Vagina (tissue), 2 donors: ENCODE measurements around the gene ZGRF1. TPM values are rescaled to one million over a fixed set of nuclear protein-coding genes. Genes with fewer than 3 reads are reported as not detected.

ENCODE experiments used
- DNase-seq, 2 donors: peaks; one replicate each; pipeline ENCODE4 v3.0.0-alpha.2; 2017; ENCODE audit errors: extremely low spot score in 2 of 2
- H3K27ac ChIP-seq: fragments of 200-600 bp; sonication (generic); one replicate; pipeline ENCODE4 v1.5.1; 2019
- H3K27me3 ChIP-seq: fragments of 200-600 bp; sonication (generic); one replicate; pipeline ENCODE4 v1.5.1; 2019
- H3K36me3 ChIP-seq, 2 donors: fragments of 200-600 bp; sonication (generic); one replicate each; pipeline ENCODE4 v1.5.1; 2017 to 2019
- H3K4me1 ChIP-seq: fragments of 200-600 bp; sonication (generic); one replicate; pipeline ENCODE4 v1.5.1; 2019
- H3K4me3 ChIP-seq, 2 donors: fragments of 200-600 bp; sonication (generic); 1 replicate in 1 of 2; 2 replicates in 1 of 2; pipeline ENCODE4 v1.5.1; 2016 to 2019
- H3K9me3 ChIP-seq: fragments of 200-600 bp; sonication (generic); one replicate; pipeline ENCODE4 v1.5.1; 2019
- CTCF ChIP-seq, 3 experiments: fragments of 450-650 bp in 2 of 3; fragments of 200-600 bp in 1 of 3; sonication (generic) in 1 of 3; IDR thresholded peaks; one replicate each; pipeline ENCODE4 v1.5.1; 2017 to 2019; ENCODE audit warnings: antibody characterized with exemption in 3 of 3, mild to moderate bottlenecking in 2 of 3, moderate library complexity in 2 of 3
- POLR2A ChIP-seq, 2 donors: fragments of 450-650 bp; IDR thresholded peaks; one replicate each; pipeline ENCODE4 v1.6.1; 2017; ENCODE audit warnings: antibody characterized with exemption in 2 of 2, mild to moderate bottlenecking in 2 of 2, moderate library complexity in 2 of 2
- POLR2AphosphoS5 ChIP-seq, 2 donors: sonication (generic); formaldehyde crosslinking; IDR thresholded peaks; one replicate each; pipeline ENCODE4 v1.9.0; 2017; ENCODE audit warnings: antibody characterized with exemption in 2 of 2, mild to moderate bottlenecking in 2 of 2, low read depth in 1 of 2; ENCODE audit not compliant: insufficient read depth in 1 of 2
- intact Hi-C: fragments of 100-400 bp; cut with DNase I; formaldehyde crosslinking; loops from one replicate; pipeline ENCODE4 v1.15.1; 2023
- total RNA-seq: library from RNA; depleted of rRNA; stranded (reverse); fragments of >200 nt; gene quantifications from one replicate; pipeline ENCODE4 v1.2.3, GENCODE V29; 2016

ZGRF1 gene
- total RNA-seq, 1 donor from 2014 or later, result 5.6 TPM

DNA sequence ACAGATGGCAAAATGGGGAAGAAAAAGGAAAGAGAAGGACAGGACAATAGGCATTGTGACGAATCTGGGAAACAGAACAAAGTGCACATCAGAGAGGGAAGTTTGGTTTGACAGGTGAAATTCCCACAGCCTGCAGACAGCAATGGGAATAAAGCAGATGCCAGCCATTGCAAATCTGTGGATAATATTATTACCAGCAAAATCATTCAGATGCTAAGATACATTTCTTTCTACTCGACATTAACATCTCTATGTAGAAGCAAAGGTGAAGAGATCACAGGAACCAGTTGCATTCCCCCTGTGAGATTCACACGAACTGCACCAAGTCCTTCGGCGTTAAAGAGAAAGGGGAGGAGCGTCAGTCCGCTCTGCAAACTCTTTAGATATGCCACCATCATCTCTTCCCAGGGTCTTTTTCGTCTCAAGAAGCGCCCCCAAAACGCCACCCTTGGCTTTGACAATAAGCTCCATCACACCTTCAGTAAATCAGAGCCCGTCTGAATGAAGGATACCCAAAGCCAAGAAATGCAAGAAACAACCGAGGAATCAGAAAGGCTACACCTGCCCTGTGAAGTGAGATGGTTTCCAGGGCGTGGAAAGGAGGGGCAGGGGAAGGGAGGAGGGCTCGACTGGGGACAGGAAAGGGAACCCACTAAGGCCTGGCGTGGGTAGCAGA is 122.6 kb downstream of the ZGRF1 start:
- intact Hi-C loops, result no loop called here
- no peaks in the 10 kb centered on the region for H3K36me3 ChIP-seq
- peaks cover 51% of the 10 kb centered on the region for H3K4me1 ChIP-seq
- TF ChIP-seq POLR2AphosphoS5 (IDR thresholded peaks at IDR 0.05; ENCODE audit: insufficient read depth in 1 of 2, low read depth in 1 of 2) (no peak), POLR2A (IDR thresholded peaks at IDR 0.05) (no peak), CTCF (IDR thresholded peaks at IDR 0.05) (no peak)
- DNase-seq, result no peak
- no peak overlapping the region for H3K27ac ChIP-seq
- no peaks in the 10 kb centered on the region for H3K9me3 ChIP-seq
- H3K4me3 ChIP-seq, result peak overlapping the region in 1 of 2 donors; percentile 56
- H3K27me3 ChIP-seq, result peaks cover 27% of the 10 kb centered on the region

DNA sequence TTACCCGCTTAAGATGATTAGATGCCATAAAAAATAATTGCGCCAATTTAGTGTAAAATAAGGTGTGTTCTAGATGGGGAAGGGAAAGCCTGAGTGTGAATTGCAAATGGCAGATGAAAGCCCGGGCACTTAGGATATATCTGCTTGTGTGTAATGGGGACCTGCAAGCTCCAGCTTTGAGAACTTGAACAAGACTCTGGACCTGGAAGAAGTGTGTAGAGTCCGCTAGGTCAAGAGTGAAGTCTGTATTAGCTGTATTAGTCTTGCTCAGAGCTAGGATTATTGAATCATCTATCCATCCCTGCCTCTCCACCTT is 124.9 kb downstream of the ZGRF1 start:
- peaks cover 46% of the 10 kb centered on the region for H3K4me1 ChIP-seq
- H3K4me3 ChIP-seq, result no peak overlapping the region
- H3K27me3 ChIP-seq, result peaks cover 23% of the 10 kb centered on the region
- TF ChIP-seq POLR2AphosphoS5 (IDR thresholded peaks at IDR 0.05; ENCODE audit: insufficient read depth in 1 of 2, low read depth in 1 of 2), result no peak
- H3K27ac ChIP-seq, result no peak overlapping the region
- H3K9me3 ChIP-seq, result no peaks in the 10 kb centered on the region
- DNase-seq, result no peak
- H3K36me3 ChIP-seq, result no peaks in the 10 kb centered on the region
- intact Hi-C loops, result no loop called here

DNA sequence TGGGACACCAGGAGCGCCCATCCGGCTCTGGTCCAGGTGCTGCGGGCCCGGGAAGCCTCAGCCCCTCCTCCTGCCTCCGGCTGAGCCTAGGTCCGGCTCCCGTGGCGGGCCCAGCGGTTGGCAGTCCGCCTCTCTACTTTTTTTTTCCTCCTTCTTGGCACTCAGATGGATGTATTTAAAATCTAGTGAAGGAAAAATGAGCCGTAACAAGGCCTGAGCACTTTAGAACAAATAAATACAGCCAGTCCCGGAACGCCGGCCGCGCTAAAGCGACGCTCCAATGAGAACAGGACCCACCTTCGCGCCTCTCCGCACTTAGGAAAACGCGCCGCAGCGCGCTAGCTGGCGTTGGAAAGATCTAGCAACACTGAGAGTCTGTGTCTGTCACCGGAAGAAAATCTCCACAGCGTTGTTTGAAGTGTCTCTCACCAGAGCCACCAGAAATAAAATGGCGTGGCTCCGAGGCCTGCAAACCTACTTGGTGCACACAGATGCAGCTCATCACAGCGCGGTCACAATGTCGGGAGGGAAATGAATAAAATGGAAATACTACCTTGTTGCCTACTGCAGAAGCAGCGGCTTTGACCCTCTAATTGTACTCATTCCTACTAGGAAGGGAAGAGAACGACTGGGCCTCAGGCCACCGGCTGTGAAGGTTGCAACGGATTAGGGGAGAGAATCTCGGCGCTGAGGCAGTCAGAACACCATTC is 125.5 kb downstream of the ZGRF1 start:
- Histone ChIP-seq H3K36me3 (no peaks in the 10 kb centered on the region), H3K9me3 (no peaks in the 10 kb centered on the region), H3K4me1 (peaks cover 41% of the 10 kb centered on the region), H3K27ac (no peak overlapping the region), H3K4me3 (no peak overlapping the region), H3K27me3 (peaks cover 18% of the 10 kb centered on the region)
- intact Hi-C loops, result no loop called here
- no peak for DNase-seq
- TF ChIP-seq CTCF (IDR thresholded peaks at IDR 0.05), result no peak
- no peak for TF ChIP-seq POLR2A (IDR thresholded peaks at IDR 0.05)
- no peak for TF ChIP-seq POLR2AphosphoS5 (IDR thresholded peaks at IDR 0.05; ENCODE audit: insufficient read depth in 1 of 2, low read depth in 1 of 2)

- Histone ChIP-seq H3K4me1 (peaks cover 33% of the 10 kb centered on the region), H3K36me3 (no peaks in the 10 kb centered on the region), H3K9me3 (no peaks in the 10 kb centered on the region), H3K27me3 (peaks cover 17% of the 10 kb centered on the region), H3K27ac (no peak overlapping the region), H3K4me3 (peak overlapping the region in 1 of 2 donors; percentile 33)
- TF ChIP-seq CTCF (IDR thresholded peaks at IDR 0.05) (no peak), POLR2AphosphoS5 (IDR thresholded peaks at IDR 0.05; ENCODE audit: insufficient read depth in 1 of 2, low read depth in 1 of 2) (no peak), POLR2A (IDR thresholded peaks at IDR 0.05) (no peak)
- intact Hi-C loops, result no loop called here
- no peak for DNase-seq
Observed at GRCh38 chr4:112510291-112511092, 126.2 kb downstream of the ZGRF1 start.

GRCh38 chr4:112509243-112510141 is 127.2 kb downstream of the ZGRF1 start:
- Histone ChIP-seq H3K4me1 (peaks cover 27% of the 10 kb centered on the region), H3K36me3 (no peaks in the 10 kb centered on the region), H3K27me3 (peaks cover 12% of the 10 kb centered on the region), H3K9me3 (no peaks in the 10 kb centered on the region), H3K27ac (no peak overlapping the region), H3K4me3 (peak overlapping the region in 1 of 2 donors; percentile 33)
- DNase-seq, result no peak
- TF ChIP-seq POLR2AphosphoS5 (IDR thresholded peaks at IDR 0.05; ENCODE audit: insufficient read depth in 1 of 2, low read depth in 1 of 2) (no peak), POLR2A (IDR thresholded peaks at IDR 0.05) (no peak), CTCF (IDR thresholded peaks at IDR 0.05) (no peak)
- intact Hi-C loops, result no loop called here
